ENCODE measurements around the gene CATSPERD.

The CATSPERD gene

GRCh38 chr19:5818594-5818993 lies 98.2 kb downstream of the CATSPERD start:
- H3K4me3 ChIP-seq: no peak overlapping the region
- no peaks in the 10 kb centered on the region for H3K9me3 ChIP-seq
- H3K27me3 ChIP-seq: peaks cover 0 to 53% of the 10 kb centered on the region in 2 donors
- no peak for DNase-seq
- H3K4me1 ChIP-seq: peaks cover 0 to 6% (median 0%) of the 10 kb centered on the region in 4 donors
- no peak for TF ChIP-seq CTCF (IDR thresholded peaks at IDR 0.05)
- H3K36me3 ChIP-seq: no peaks in the 10 kb centered on the region
- no peak overlapping the region for H3K27ac ChIP-seq
- intact Hi-C loops (cut with DNase I; ENCODE audit: low total_unique reads): no loop called here

- no peak for TF ChIP-seq CTCF (IDR thresholded peaks at IDR 0.05)
- peaks cover 0 to 54% of the 10 kb centered on the region in 2 donors for H3K27me3 ChIP-seq
- H3K36me3 ChIP-seq: no peaks in the 10 kb centered on the region
- intact Hi-C loops (cut with DNase I; ENCODE audit: low total_unique reads): no loop called here
- H3K27ac ChIP-seq: no peak overlapping the region
- no peak overlapping the region for H3K4me3 ChIP-seq
- peaks cover 0 to 6% (median 0%) of the 10 kb centered on the region in 4 donors for H3K4me1 ChIP-seq
- no peak for DNase-seq
- H3K9me3 ChIP-seq: no peaks in the 10 kb centered on the region
Observed at GRCh38 chr19:5820785-5821184, 100.3 kb downstream of the CATSPERD start.

GRCh38 chr19:5821521-5822180 lies 101.2 kb downstream of the CATSPERD start:
- DNase-seq: no peak
- H3K4me3 ChIP-seq: no peak overlapping the region
- H3K27me3 ChIP-seq: peaks cover 0 to 61% of the 10 kb centered on the region in 2 donors
- intact Hi-C loops (cut with DNase I; ENCODE audit: low total_unique reads): no loop called here
- TF ChIP-seq CTCF (IDR thresholded peaks at IDR 0.05): no peak
- H3K36me3 ChIP-seq: no peaks in the 10 kb centered on the region
- H3K27ac ChIP-seq: no peak overlapping the region
- H3K4me1 ChIP-seq: peaks cover 0 to 8% (median 0%) of the 10 kb centered on the region in 4 donors
- no peaks in the 10 kb centered on the region for H3K9me3 ChIP-seq

- no peak for DNase-seq
- H3K9me3 ChIP-seq: no peaks in the 10 kb centered on the region
- TF ChIP-seq CTCF (IDR thresholded peaks at IDR 0.05): no peak
- H3K4me3 ChIP-seq: no peak overlapping the region
- no peaks in the 10 kb centered on the region for H3K36me3 ChIP-seq
- no peak overlapping the region for H3K27ac ChIP-seq
- H3K4me1 ChIP-seq: peaks cover 0 to 12% (median 1%) of the 10 kb centered on the region in 4 donors
- peaks cover 0 to 63% of the 10 kb centered on the region in 2 donors for H3K27me3 ChIP-seq
- intact Hi-C loops (cut with DNase I; ENCODE audit: low total_unique reads): no loop called here
Observed at GRCh38 chr19:5822181-5822844, 101.9 kb downstream of the CATSPERD start.

- no peak overlapping the region for H3K4me3 ChIP-seq
- H3K9me3 ChIP-seq: no peaks in the 10 kb centered on the region
- TF ChIP-seq CTCF (IDR thresholded peaks at IDR 0.05): no peak
- no peaks in the 10 kb centered on the region for H3K36me3 ChIP-seq
- DNase-seq: no peak
- peaks cover 0 to 21% (median 9%) of the 10 kb centered on the region in 4 donors for H3K4me1 ChIP-seq
- no peak overlapping the region for H3K27ac ChIP-seq
- peaks cover 3 to 68% of the 10 kb centered on the region in 2 donors for H3K27me3 ChIP-seq
- intact Hi-C loops (cut with DNase I; ENCODE audit: low total_unique reads): no loop called here
Observed at GRCh38 chr19:5823579-5824281, 103.3 kb downstream of the CATSPERD start.

All from tibial artery (tissue), 4 donors.